ENCODE measurements around the gene PRPS2. TPM values are rescaled to one million over a fixed set of nuclear protein-coding genes. Genes with fewer than 3 reads are reported as not detected.

The PRPS2 gene
- total RNA-seq (2021) (33.4 to 40.8 TPM (median 38.4 TPM) in 3 replicates), Bru-seq, nascent RNA (percentile 84 among the genes with signal in this experiment)
- long read RNA-seq, experiment 1, transcript PRPS2-202 (7 exons, 2,511 nt), result major isoform, 146 of 171 reads
- long read RNA-seq, experiment 1, transcript PRPS2-203 (7 exons, 1,348 nt), result minor isoform, 11 of 171 reads
- long read RNA-seq, experiment 1, partial matches to known transcripts, result 11 of 171 reads
- long read RNA-seq, experiment 1, other reads (novel, unspliced or antisense), result 3 of 171 reads
- long read RNA-seq, experiment 2, transcript PRPS2-202 (7 exons, 2,511 nt), result major isoform, 23 of 43 reads
- long read RNA-seq, experiment 2, partial matches to known transcripts, result 5 of 43 reads
- long read RNA-seq, experiment 2, other reads (novel, unspliced or antisense), result 13 of 43 reads
- long read RNA-seq, experiment 3, transcript PRPS2-202 (7 exons, 2,511 nt), result major isoform, 26 of 35 reads
- long read RNA-seq, experiment 3, partial matches to known transcripts, result 3 of 35 reads
- long read RNA-seq, experiment 3, other reads (novel, unspliced or antisense), result 1 of 35 reads

DNA sequence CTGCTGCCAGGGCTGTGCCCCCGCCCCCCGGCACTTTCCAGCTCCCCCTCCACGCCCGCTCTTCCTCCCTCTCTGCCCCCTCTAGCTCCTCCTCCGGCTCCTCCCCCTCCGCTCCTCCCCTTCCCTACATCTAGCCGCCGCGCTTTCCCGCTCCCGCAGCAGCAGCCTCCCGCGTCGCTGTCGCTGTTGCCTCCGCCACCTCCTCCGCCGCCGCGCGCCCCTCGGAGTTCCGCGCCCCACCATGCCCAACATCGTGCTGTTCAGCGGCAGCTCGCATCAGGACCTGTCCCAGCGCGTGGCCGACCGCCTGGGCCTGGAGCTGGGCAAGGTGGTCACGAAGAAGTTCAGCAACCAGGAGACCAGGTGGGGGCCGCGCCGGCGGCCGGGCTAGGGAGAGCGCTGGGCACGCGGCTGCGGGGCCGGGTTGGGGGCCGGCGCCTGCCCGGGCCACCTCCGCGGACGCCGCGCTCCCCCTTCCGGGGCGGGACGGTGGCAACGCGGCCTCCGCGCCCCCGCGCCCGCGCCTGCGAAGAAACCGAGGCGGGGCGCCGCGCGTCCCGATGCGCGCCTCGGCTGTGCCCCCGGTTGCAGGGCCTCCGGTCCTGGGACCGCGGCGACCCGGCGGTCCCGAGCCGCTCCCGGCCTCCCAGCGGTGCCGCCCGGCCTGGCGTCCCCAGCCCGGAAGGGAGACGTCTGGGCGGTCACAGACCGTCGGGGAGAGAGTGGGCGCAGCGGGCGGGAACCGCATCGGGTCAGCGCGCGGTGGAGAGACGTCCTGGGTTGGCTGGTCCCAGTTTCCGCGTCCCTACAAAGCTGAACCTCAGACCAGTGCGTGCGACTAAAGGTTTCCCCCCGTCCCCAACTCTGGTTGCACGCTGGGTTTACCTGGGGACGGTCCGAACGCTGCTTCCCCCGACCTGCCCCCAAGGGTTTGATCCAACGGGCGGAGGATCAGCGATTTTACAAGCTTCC lies at the start of gene PRPS2:
Gene PRPS2, plus strand, starts transcription at position 156 of the 972 bp plus-strand sequence. Its CDS starts 86 bp downstream, at position 242.
- Mint-ChIP-seq H3K36me3 (peaks cover 10% of the 10 kb centered on the region), H3K9me3 (0 out of 2 replicates have a peak, but pooled peaks cover 4% of the 10 kb centered on the region), H3K27ac (no peak within 1 kb of the TSS), H3K4me3 (peak within 1 kb of the TSS; percentile 77), H3K27me3 (ENCODE audit: low read depth) (peaks cover 23% of the 10 kb centered on the region), H3K4me1 (peaks cover 14% of the 10 kb centered on the region)
- POLR2A ChIA-PET, result interaction anchor here (0.6 to 1.6 kb wide), 3 partner anchors 16 to 1238 kb away, joined by 3 to 8 read pairs (median 3); no protein-coding TSS in a partner anchor
- DNase-seq (ENCODE audit: low spot score) (peak; percentile 71), ATAC-seq (peak; percentile 91)
- TF ChIP-seq CBFB (CRISPR knock-in tag; IDR thresholded peaks at IDR 0.05; ENCODE audit: low read depth) (no peak), SP1 (CRISPR knock-in tag; conservative IDR thresholded peaks at IDR 0.05) (peak; percentile 60; the same call in 1 of the 2 replicates), OVOL2 (CRISPR knock-in tag; IDR thresholded peaks at IDR 0.05; ENCODE audit: borderline replicate concordance) (no peak), ZNF263 (CRISPR knock-in tag; IDR thresholded peaks at IDR 0.05; ENCODE audit: low read depth) (peak; percentile 79; the same call in 1 of the 2 replicates), IRF2 (CRISPR knock-in tag; IDR thresholded peaks at IDR 0.05; ENCODE audit: borderline replicate concordance, low read depth) (no peak), FOXP1 (CRISPR knock-in tag; IDR thresholded peaks at IDR 0.05; ENCODE audit: borderline replicate concordance) (0 out of 2 replicates have a peak, but pooled peaks have one; percentile 24), CREM (CRISPR knock-in tag; IDR thresholded peaks at IDR 0.05) (no peak), ZNF317 (CRISPR knock-in tag; IDR thresholded peaks at IDR 0.05; ENCODE audit: borderline replicate concordance, low read depth) (no peak), ZNF232 (CRISPR knock-in tag; IDR thresholded peaks at IDR 0.05) (0 out of 2 replicates have a peak, but pooled peaks have one; percentile 38)
- TF ChIP-seq, protein P1, sequence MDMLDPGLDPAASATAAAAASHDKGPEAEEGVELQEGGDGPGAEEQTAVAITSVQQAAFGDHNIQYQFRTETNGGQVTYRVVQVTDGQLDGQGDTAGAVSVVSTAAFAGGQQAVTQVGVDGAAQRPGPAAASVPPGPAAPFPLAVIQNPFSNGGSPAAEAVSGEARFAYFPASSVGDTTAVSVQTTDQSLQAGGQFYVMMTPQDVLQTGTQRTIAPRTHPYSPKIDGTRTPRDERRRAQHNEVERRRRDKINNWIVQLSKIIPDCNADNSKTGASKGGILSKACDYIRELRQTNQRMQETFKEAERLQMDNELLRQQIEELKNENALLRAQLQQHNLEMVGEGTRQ (CRISPR knock-in tag; IDR thresholded peaks at IDR 0.05), result 0 out of 2 replicates have a peak, but pooled peaks have one; percentile 21
- TF ChIP-seq, protein P2, sequence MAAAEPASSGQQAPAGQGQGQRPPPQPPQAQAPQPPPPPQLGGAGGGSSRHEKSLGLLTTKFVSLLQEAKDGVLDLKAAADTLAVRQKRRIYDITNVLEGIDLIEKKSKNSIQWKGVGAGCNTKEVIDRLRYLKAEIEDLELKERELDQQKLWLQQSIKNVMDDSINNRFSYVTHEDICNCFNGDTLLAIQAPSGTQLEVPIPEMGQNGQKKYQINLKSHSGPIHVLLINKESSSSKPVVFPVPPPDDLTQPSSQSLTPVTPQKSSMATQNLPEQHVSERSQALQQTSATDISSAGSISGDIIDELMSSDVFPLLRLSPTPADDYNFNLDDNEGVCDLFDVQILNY (CRISPR knock-in tag; IDR thresholded peaks at IDR 0.05), result peak; percentile 79; the same call in 1 of the 2 replicates
- TF ChIP-seq, protein P3, sequence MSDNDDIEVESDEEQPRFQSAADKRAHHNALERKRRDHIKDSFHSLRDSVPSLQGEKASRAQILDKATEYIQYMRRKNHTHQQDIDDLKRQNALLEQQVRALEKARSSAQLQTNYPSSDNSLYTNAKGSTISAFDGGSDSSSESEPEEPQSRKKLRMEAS (CRISPR knock-in tag; IDR thresholded peaks at IDR 0.05), result peak; percentile 62; the same call in 1 of the 2 replicates
- TF ChIP-seq, protein P4, sequence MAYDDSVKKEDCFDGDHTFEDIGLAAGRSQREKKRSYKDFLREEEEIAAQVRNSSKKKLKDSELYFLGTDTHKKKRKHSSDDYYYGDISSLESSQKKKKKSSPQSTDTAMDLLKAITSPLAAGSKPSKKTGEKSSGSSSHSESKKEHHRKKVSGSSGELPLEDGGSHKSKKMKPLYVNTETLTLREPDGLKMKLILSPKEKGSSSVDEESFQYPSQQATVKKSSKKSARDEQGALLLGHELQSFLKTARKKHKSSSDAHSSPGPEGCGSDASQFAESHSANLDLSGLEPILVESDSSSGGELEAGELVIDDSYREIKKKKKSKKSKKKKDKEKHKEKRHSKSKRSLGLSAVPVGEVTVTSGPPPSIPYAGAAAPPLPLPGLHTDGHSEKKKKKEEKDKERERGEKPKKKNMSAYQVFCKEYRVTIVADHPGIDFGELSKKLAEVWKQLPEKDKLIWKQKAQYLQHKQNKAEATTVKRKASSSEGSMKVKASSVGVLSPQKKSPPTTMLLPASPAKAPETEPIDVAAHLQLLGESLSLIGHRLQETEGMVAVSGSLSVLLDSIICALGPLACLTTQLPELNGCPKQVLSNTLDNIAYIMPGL (CRISPR knock-in tag; IDR thresholded peaks at IDR 0.05), result 0 out of 2 replicates have a peak, but pooled peaks have one; percentile 58
- TF ChIP-seq, protein P5, sequence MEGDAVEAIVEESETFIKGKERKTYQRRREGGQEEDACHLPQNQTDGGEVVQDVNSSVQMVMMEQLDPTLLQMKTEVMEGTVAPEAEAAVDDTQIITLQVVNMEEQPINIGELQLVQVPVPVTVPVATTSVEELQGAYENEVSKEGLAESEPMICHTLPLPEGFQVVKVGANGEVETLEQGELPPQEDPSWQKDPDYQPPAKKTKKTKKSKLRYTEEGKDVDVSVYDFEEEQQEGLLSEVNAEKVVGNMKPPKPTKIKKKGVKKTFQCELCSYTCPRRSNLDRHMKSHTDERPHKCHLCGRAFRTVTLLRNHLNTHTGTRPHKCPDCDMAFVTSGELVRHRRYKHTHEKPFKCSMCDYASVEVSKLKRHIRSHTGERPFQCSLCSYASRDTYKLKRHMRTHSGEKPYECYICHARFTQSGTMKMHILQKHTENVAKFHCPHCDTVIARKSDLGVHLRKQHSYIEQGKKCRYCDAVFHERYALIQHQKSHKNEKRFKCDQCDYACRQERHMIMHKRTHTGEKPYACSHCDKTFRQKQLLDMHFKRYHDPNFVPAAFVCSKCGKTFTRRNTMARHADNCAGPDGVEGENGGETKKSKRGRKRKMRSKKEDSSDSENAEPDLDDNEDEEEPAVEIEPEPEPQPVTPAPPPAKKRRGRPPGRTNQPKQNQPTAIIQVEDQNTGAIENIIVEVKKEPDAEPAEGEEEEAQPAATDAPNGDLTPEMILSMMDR (IDR thresholded peaks at IDR 0.05), result no peak
- CTCF ChIA-PET, result interaction anchor here (0.6 to 2.7 kb wide), 2 partner anchors 16 to 20 kb away, joined by 3 to 30 read pairs; no protein-coding TSS in a partner anchor

DNA sequence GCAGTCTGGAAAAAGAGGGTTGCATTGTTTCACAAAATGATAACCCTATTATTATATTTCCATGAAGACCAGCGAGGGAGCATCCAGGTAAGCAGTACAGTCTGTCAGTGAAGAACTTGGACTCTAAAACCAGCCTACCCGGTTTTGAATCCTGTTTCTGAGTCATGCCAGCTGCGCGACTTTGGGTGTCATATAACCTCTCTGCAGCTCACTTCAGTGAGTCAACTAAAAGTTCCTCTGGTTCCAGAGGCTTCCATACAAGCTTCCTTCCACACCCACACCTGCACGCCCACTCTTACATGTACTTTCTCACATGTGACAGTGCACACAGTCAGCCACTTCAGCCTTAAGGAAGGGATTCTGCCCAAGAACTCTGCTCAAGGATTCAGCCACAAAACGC lies 49.8 kb upstream of the PRPS2 start:
- Mint-ChIP-seq H3K4me3 (no peak overlapping the region), H3K9me3 (no peaks in the 10 kb centered on the region), H3K27me3 (ENCODE audit: low read depth) (no peaks in the 10 kb centered on the region), H3K27ac (no peak overlapping the region), H3K36me3 (no peaks in the 10 kb centered on the region), H3K4me1 (0 out of 2 replicates have a peak, but pooled peaks cover 9% of the 10 kb centered on the region)
- ChIA-PET CTCF (interaction anchor here (2.6 kb wide), 1 partner anchor 30 kb away, joined by 7 read pairs; no protein-coding TSS in a partner anchor), POLR2A (no interaction called here)
- DNase-seq (ENCODE audit: low spot score) (no peak), ATAC-seq (no peak)
- TF ChIP-seq SMAD4 (CRISPR knock-in tag; IDR thresholded peaks at IDR 0.05) (no peak), CREM (CRISPR knock-in tag; IDR thresholded peaks at IDR 0.05) (no peak), ZNF317 (CRISPR knock-in tag; IDR thresholded peaks at IDR 0.05; ENCODE audit: borderline replicate concordance, low read depth) (no peak), ATF1 (CRISPR knock-in tag; IDR thresholded peaks at IDR 0.05) (no peak), NR3C1 (CRISPR knock-in tag; conservative IDR thresholded peaks at IDR 0.05; ENCODE audit: low read depth) (no peak)
- TF ChIP-seq, protein P6, sequence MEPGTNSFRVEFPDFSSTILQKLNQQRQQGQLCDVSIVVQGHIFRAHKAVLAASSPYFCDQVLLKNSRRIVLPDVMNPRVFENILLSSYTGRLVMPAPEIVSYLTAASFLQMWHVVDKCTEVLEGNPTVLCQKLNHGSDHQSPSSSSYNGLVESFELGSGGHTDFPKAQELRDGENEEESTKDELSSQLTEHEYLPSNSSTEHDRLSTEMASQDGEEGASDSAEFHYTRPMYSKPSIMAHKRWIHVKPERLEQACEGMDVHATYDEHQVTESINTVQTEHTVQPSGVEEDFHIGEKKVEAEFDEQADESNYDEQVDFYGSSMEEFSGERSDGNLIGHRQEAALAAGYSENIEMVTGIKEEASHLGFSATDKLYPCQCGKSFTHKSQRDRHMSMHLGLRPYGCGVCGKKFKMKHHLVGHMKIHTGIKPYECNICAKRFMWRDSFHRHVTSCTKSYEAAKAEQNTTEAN (CRISPR knock-in tag; IDR thresholded peaks at IDR 0.05), result no peak
- TF ChIP-seq, protein P7, sequence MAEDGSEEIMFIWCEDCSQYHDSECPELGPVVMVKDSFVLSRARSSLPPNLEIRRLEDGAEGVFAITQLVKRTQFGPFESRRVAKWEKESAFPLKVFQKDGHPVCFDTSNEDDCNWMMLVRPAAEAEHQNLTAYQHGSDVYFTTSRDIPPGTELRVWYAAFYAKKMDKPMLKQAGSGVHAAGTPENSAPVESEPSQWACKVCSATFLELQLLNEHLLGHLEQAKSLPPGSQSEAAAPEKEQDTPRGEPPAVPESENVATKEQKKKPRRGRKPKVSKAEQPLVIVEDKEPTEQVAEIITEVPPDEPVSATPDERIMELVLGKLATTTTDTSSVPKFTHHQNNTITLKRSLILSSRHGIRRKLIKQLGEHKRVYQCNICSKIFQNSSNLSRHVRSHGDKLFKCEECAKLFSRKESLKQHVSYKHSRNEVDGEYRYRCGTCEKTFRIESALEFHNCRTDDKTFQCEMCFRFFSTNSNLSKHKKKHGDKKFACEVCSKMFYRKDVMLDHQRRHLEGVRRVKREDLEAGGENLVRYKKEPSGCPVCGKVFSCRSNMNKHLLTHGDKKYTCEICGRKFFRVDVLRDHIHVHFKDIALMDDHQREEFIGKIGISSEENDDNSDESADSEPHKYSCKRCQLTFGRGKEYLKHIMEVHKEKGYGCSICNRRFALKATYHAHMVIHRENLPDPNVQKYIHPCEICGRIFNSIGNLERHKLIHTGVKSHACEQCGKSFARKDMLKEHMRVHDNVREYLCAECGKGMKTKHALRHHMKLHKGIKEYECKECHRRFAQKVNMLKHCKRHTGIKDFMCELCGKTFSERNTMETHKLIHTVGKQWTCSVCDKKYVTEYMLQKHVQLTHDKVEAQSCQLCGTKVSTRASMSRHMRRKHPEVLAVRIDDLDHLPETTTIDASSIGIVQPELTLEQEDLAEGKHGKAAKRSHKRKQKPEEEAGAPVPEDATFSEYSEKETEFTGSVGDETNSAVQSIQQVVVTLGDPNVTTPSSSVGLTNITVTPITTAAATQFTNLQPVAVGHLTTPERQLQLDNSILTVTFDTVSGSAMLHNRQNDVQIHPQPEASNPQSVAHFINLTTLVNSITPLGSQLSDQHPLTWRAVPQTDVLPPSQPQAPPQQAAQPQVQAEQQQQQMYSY (CRISPR knock-in tag; IDR thresholded peaks at IDR 0.05), result no peak

Data from WTC11 (cell line).